IPS-NIHi7 (cell line): ENCODE data around the gene DPY19L3.
"Not testable (repeated sequence)": the region's sequence is repeated elsewhere in the genome, so short reads cannot be mapped to it uniquely, and the experiment has no call there.

Experiments
- DNase-seq: peaks from one replicate; pipeline ENCODE4 v3.0.0; 2012; ENCODE audit warnings: mixed read lengths; ENCODE audit errors: extremely low spot score

DPY19L3 gene

DNA sequence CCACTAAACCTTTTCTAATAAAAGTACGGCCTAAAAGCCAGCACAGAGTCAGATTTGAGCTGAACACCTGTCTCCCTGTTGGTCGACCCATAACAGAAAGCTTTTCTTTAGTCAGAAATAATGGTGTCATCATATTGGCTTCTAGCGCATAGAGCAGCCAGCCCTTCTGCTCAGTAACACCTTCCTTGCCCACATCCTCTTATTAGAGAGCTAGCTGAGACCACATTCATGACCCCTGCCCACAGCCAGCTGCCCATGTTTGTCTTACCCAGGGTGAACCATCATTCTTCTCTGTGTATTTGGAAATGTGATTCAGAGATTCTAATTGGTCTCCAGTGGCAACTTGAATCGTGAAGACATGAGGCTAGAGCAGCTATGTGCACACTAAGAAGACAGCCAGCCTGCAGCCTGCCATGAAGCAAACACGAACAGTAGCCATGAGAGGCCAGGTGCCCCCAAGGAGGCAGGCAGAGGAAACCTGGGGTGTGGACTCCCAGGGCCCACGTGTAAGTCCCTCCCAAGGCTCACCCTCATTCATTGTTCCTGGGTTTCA lies 93.2 kb downstream of the DPY19L3 start:
- no peak for DNase-seq

DNA sequence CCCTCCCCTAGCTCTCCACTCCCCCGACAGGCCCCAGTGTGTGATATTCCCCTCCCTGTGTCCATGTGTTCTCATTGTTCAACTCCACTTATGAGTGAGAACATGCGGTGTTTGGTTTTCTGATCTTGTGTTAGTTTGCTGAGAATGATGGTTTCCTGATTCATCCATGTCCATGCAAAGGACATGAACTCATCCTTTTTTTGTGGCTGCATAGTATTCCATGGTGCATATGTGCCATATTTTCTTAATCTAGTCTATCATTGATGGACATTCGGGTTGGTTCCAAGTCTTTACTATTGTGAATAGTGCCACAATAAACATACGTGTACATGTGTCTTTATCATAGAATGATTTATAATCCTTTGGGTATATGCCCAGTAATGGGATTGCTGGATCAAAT lies 106.9 kb downstream of the DPY19L3 start:
- DNase-seq = not testable (repeated sequence)

DNA sequence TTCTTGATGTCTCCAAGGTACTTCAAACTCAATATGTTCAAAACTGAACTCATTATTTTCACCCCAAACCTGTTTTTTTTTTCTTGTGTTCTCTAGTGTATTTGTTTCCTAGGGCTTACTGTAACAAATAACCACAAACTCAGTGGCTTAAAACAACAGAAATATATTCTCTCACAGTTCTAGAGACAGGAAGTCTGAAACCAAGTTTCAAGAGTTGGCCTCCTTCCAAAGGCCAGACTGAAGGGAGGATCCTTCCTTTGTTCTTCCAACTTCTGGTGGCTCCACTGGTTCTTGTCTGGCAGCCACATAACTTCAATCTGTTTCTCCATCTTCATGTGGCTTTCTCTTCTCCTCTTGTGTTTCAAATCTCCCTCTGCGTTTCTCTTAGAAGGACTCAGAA lies 113.5 kb downstream of the DPY19L3 start:
- DNase-seq = no peak

DNA sequence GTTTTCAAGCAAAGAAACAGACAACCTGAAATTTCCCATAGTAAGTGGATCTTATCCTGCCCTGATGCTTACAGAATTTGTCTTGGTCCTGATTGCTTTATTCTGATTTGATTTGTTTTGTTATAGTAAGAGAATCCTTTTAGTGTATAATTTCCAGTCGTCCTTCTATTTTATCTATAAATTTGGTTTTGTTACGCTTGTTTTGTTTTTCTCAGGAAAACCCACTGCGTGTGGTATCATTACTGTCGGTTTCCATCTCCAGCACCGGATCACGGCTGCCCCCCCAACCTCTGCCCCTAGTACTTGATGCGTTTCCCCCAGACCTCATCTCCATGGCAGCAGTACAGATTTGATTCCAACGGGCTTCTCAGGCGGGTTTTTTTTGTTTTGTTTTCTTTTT lies 117.4 kb downstream of the DPY19L3 start:
- no peak for DNase-seq

DNA sequence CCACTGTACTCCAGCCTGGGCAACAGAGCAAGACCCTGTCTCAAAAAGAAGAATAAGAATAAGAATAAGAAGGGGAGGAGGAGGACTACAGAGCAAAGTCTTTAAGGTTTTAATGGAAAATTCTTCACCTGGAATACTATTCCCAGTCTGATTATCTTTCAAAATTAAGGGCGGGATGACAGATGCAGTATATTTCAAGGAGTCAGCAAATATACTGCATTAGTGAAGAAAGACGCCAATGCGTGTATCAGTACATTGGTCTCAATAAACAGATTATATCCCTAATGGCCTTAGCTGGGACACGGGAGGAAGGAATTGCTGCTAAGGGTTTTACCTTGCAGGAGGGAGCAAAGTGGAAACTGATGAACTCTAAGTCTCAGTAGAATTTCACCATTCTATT lies 121.3 kb downstream of the DPY19L3 start:
- no peak for DNase-seq

DNA sequence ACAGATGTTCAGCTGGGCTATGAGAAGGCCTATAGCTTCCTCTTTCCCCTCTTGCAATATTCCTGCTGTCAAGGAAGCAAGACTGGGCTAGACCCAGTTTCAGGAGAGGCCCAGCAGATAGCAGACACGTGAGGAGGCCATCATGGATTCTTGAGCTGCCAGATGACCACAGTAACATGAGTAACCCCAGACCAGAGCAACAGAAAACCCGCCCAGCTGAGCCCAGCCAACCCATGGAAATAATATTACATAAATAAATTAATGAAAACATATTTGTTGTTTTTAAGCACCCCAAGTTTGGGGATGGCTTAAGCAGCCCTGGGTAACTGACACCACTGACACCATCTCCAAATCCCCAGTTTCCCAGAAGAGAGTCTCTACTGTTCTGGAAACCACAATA lies 125.2 kb downstream of the DPY19L3 start:
- no peak for DNase-seq

DNA sequence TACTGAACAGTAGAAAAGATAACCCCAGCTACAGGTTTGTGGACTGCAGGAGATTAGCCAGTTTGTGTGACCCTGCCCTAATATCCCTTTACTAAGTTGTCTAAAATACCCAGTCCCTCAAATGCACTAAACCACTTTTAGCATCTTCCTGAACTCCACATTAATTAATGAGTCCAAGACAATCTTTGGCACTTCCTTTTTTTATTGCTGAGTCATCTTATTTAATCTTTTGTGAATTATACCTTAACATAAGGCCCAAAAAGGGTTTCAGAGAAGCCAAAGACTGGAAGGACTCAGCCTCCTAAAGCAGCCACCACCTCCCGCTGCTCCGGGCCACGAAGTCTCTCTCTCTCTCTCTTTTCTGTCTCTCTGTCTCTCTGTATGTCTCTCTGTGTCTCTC lies 126.7 kb downstream of the DPY19L3 start:
- no peak for DNase-seq
